Activated B cell treated with CpG ODN at 0.5 μM for 24 hours (primary cell): ENCODE measurements around the gene NXF1. TPM values are rescaled to one million over a fixed set of nuclear protein-coding genes. Genes with fewer than 3 reads are reported as not detected.

Experiments
- ATAC-seq: fragments of 200-7000 bp; cut with Tn5 transposase; one replicate; pipeline ENCODE4 v1.10.0; 2021; ENCODE audit warnings: low read depth, mild to moderate bottlenecking, moderate library complexity
- CTCF ChIA-PET: fragments of 350-600 bp; sonication (Branson Sonifier 250); formaldehyde crosslinking; loops from one replicate; lab custom pipeline; 2021; ENCODE audit warnings: antibody characterized with exemption; lab: Charles Lee
- POLR2A ChIA-PET: fragments of 350-600 bp; sonication (Branson Sonifier 250); formaldehyde crosslinking; loops from one replicate; lab custom pipeline; 2021; ENCODE audit warnings: antibody characterized with exemption; lab: Charles Lee
- DNase-seq: peaks from one replicate; pipeline ENCODE4 v3.0.0; 2022
- H3K27ac Mint-ChIP-seq: one replicate; pipeline ENCODE4 v1.8.0; 2020; ENCODE audit warnings: mixed read lengths
- H3K27me3 Mint-ChIP-seq: one replicate; pipeline ENCODE4 v1.8.0; 2021; ENCODE audit warnings: mixed read lengths
- H3K36me3 Mint-ChIP-seq: one replicate; pipeline ENCODE4 v1.8.0; 2021; ENCODE audit warnings: low read depth, mixed read lengths
- H3K4me1 Mint-ChIP-seq: one replicate; pipeline ENCODE4 v1.8.0; 2021; ENCODE audit warnings: mixed read lengths
- H3K4me3 Mint-ChIP-seq: one replicate; pipeline ENCODE4 v1.8.0; 2020; ENCODE audit warnings: mild to moderate bottlenecking, mixed read lengths
- H3K9me3 Mint-ChIP-seq: one replicate; pipeline ENCODE4 v1.8.0; 2020; ENCODE audit warnings: mixed read lengths
- CTCF ChIP-seq: fragments of 200-600 bp; IDR thresholded peaks from one replicate; pipeline ENCODE4 v1.8.0; 2022; ENCODE audit warnings: antibody characterized with exemption, mild to moderate bottlenecking
- intact Hi-C: fragments of 100-400 bp; cut with micrococcal nuclease; formaldehyde crosslinking; loops from one replicate; pipeline ENCODE4 v1.15.1; 2024
- total RNA-seq: library from RNA; stranded (reverse); gene quantifications from 2 replicates; pipeline ENCODE4 v1.2.3, GENCODE V29; 2022

NXF1 gene
- total RNA-seq, 1 donor from 2014 or later: 89.1 TPM

GRCh38 chr11:62747475-62748160, 57.6 kb downstream of the NXF1 start:
- H3K9me3 Mint-ChIP-seq: no peaks in the 10 kb centered on the region
- no peak for DNase-seq
- ChIA-PET CTCF (no interaction called here), POLR2A (interaction anchor here (0.6 to 1.0 kb wide), 2 partner anchors 20 to 371 kb away, joined by 4 to 12 read pairs; partner anchors contain the start of gene HNRNPUL2)
- no peak overlapping the region for H3K27ac Mint-ChIP-seq
- H3K4me1 Mint-ChIP-seq: peaks cover 5% of the 10 kb centered on the region
- intact Hi-C loops: no loop called here
- H3K27me3 Mint-ChIP-seq: no peaks in the 10 kb centered on the region
- ATAC-seq: no peak
- H3K36me3 Mint-ChIP-seq: peaks cover 18% of the 10 kb centered on the region
- TF ChIP-seq CTCF: no peak
- H3K4me3 Mint-ChIP-seq: no peak overlapping the region

Other genes with a start within 250 kb of the NXF1 start
- gene EEF1G, start 231.5 kb downstream of the NXF1 start, total RNA-seq: 2,373 and 2,524 TPM in 2 replicates
- gene TUT1, start 213.9 kb downstream of the NXF1 start, total RNA-seq: 27.8 and 30.9 TPM in 2 replicates
- gene MTA2, start 203.6 kb downstream of the NXF1 start, total RNA-seq: 170 and 175 TPM in 2 replicates
- gene EML3, start 192.7 kb downstream of the NXF1 start, total RNA-seq: 115 and 128 TPM in 2 replicates
- 0.89 and 2.6 TPM in 2 replicates for gene ROM1, start 192.2 kb downstream of the NXF1 start, total RNA-seq
- 48.8 and 56.6 TPM in 2 replicates for gene B3GAT3, start 183.5 kb downstream of the NXF1 start, total RNA-seq
- gene GANAB, start 158.8 kb downstream of the NXF1 start, total RNA-seq: 187 and 189 TPM in 2 replicates
- 24.9 and 27.6 TPM in 2 replicates for gene INTS5, start 152.1 kb downstream of the NXF1 start, total RNA-seq
- gene C11orf98, start 140.2 kb downstream of the NXF1 start, total RNA-seq: 107 and 120 TPM in 2 replicates
- 50.5 and 52.1 TPM in 2 replicates for gene CSKMT, start 140.1 kb downstream of the NXF1 start, total RNA-seq
- gene UQCC3, start 133.8 kb downstream of the NXF1 start, total RNA-seq: 8.3 and 9.4 TPM in 2 replicates
- gene LBHD1, start 133.2 kb downstream of the NXF1 start, total RNA-seq: 19.1 and 24.9 TPM in 2 replicates
- 204 and 205 TPM in 2 replicates for gene UBXN1, start 126.4 kb downstream of the NXF1 start, total RNA-seq
- gene LRRN4CL, start 115.9 kb downstream of the NXF1 start, total RNA-seq: 0.13 and 0.17 TPM in 2 replicates
- gene BSCL2, start 98.0 kb downstream of the NXF1 start, total RNA-seq: 18.6 and 27.8 TPM in 2 replicates
- 1.8 and 2.7 TPM in 2 replicates for gene GNG3, start 97.8 kb downstream of the NXF1 start, total RNA-seq
- gene HNRNPUL2, start 78.0 kb downstream of the NXF1 start, total RNA-seq: 58.2 and 63.9 TPM in 2 replicates
- 35.5 and 44.0 TPM in 2 replicates for gene TTC9C, start 77.0 kb downstream of the NXF1 start, total RNA-seq
- 17.6 and 19.9 TPM in 2 replicates for gene ZBTB3, start 51.3 kb downstream of the NXF1 start, total RNA-seq
- 109 and 116 TPM in 2 replicates for gene POLR2G, start 43.9 kb downstream of the NXF1 start, total RNA-seq
- gene TAF6L, start 34.0 kb downstream of the NXF1 start, total RNA-seq: 32.9 and 38.6 TPM in 2 replicates
- gene TMEM179B, start 18.0 kb downstream of the NXF1 start, total RNA-seq: 34.9 and 47.7 TPM in 2 replicates
- gene TMEM223, start 13.4 kb downstream of the NXF1 start, total RNA-seq: 13.0 and 15.0 TPM in 2 replicates
- 58.4 and 71.5 TPM in 2 replicates for gene STX5, start 26.6 kb upstream of the NXF1 start, total RNA-seq
- 0.55 TPM in 1 of 2 replicates, not detected in the other for gene TEX54, start 27.4 kb upstream of the NXF1 start, total RNA-seq
- gene WDR74, start 34.1 kb upstream of the NXF1 start, total RNA-seq: 95.9 and 124 TPM in 2 replicates
- gene SLC3A2, start 75.5 kb upstream of the NXF1 start, total RNA-seq: 270 and 274 TPM in 2 replicates
- not detected in 2 replicates for gene CHRM1, start 115.9 kb upstream of the NXF1 start, total RNA-seq
- not detected in 2 replicates for gene SLC22A6, start 179.5 kb upstream of the NXF1 start, total RNA-seq
- not detected in 2 replicates for gene SLC22A8, start 210.4 kb upstream of the NXF1 start, total RNA-seq